ENCODE measurements around the gene SCFD2. TPM values are rescaled to one million over a fixed set of nuclear protein-coding genes. Genes with fewer than 3 reads are reported as not detected.

SCFD2 gene
- total and polyA plus RNA-seq, 2 donors (not counting 3 experiments of a cell fraction or from before 2014, with no cell fraction given), result 12.3 to 22.8 TPM

- Histone ChIP-seq H3K27ac (ENCODE audit: insufficient read depth, low read depth, low read length) (no peak overlapping the region), H4K20me1 (replicated peaks; ENCODE audit: control insufficient read depth, extremely low read depth, insufficient read depth, low read length) (no peaks in the 10 kb centered on the region), H3K9me3 (replicated peaks; ENCODE audit: control insufficient read depth, insufficient read depth, low read length) (no peaks in the 10 kb centered on the region), H3K9me1 (replicated peaks; ENCODE audit: control insufficient read depth, extremely low read depth, insufficient read depth, low read length) (no peaks in the 10 kb centered on the region), H3K9ac (replicated peaks; ENCODE audit: extremely low read depth, insufficient read depth, low read length) (no peak overlapping the region), H3K27me3 (ENCODE audit: control insufficient read depth in 2 of 2, insufficient read depth in 2 of 2, low read length in 2 of 2) (no peaks in the 10 kb centered on the region), H3K36me3 (ENCODE audit: control insufficient read depth in 2 of 2, extremely low read depth in 1 of 2, insufficient read depth in 2 of 2, low read length in 2 of 2) (no peaks in the 10 kb centered on the region), H2AFZ (ENCODE audit: low read depth, low read length) (no peak overlapping the region), H3K4me3 (replicated peaks in 1 of 3; ENCODE audit: insufficient read depth in 1 of 3, low read depth in 1 of 3, low read length in 3 of 3) (no peak overlapping the region), H3K79me2 (ENCODE audit: control insufficient read depth, insufficient read depth, low read length) (no peaks in the 10 kb centered on the region), H3K4me1 (ENCODE audit: control insufficient read depth, extremely low read depth, insufficient read depth, low read length) (no peaks in the 10 kb centered on the region), H3K4me2 (ENCODE audit: insufficient read depth, low read length) (no peak overlapping the region)
- intact Hi-C loops (cut with micrococcal nuclease), result loop anchor here (10.0 kb wide), 1 partner anchor 1247 kb away; no protein-coding TSS in a partner anchor
- FAIRE-seq (peak; percentile 15), DNase-seq (ENCODE audit: low read depth, low spot score) (peak; percentile 11)
- BruUV-seq (replicated peaks), result no TSS peak
- TF ChIP-seq MAX (IDR thresholded peaks at IDR 0.05; ENCODE audit: insufficient read depth, insufficient read length) (no peak), MYC (IDR thresholded peaks at IDR 0.05; ENCODE audit: low read depth, low read length) (no peak), FOS (IDR thresholded peaks at IDR 0.05; ENCODE audit: borderline replicate concordance, insufficient read depth, low read length) (no peak), POLR2A (IDR thresholded peaks at IDR 0.05; ENCODE audit: low read depth, low read length) (no peak), POLR2AphosphoS5 (IDR thresholded peaks at IDR 0.05; ENCODE audit: insufficient read depth, low read depth, low read length) (no peak), GATA2 (IDR thresholded peaks at IDR 0.05; ENCODE audit: insufficient read depth, insufficient read length, low read depth, low read length) (no peak), CTCF (IDR thresholded peaks at IDR 0.05; ENCODE audit: extremely low read depth in 1 of 2, insufficient read depth in 1 of 2, low read depth in 1 of 2, low read length in 2 of 2) (no peak), JUN (IDR thresholded peaks at IDR 0.05; ENCODE audit: borderline replicate concordance, insufficient read depth, insufficient read length, low read depth) (no peak), EZH2 (IDR thresholded peaks at IDR 0.05; ENCODE audit: borderline replicate concordance, low read depth, low read length, severe bottlenecking) (no peak)
- dilution Hi-C loops (cut with MboI; ENCODE audit: extremely low pct_ligation_motif_present, low sequenced_read_pairs), result no loop called here
- CTCF ChIA-PET, result interaction anchor here (1.0 to 7.9 kb wide), 2 partner anchors 17 to 441 kb away, joined by 4 to 238 read pairs; no protein-coding TSS in a partner anchor
- POLR2A ChIA-PET, result no interaction called here
Measured at GRCh38 chr4:52987392-52988056, 378.3 kb downstream of the SCFD2 start.
